GM12872 (cell line): ENCODE results near the gene DPYSL3.

Source experiments
- CTCF ChIP-seq: IDR thresholded peaks from 3 replicates; pipeline ENCODE4 v1.5.1; 2011; ENCODE audit warnings: low read depth, mild to moderate bottlenecking, low read length, moderate library complexity; ENCODE audit not compliant: insufficient read depth

DPYSL3 gene

GRCh38 chr5:147434049-147434448, 75.8 kb downstream of the DPYSL3 start:
- no peak for TF ChIP-seq CTCF

- no peak for TF ChIP-seq CTCF
These were observed 77.5 kb downstream of the DPYSL3 start for GRCh38 chr5:147432323-147432722.

- TF ChIP-seq CTCF = no peak
These were observed 78.3 kb downstream of the DPYSL3 start for GRCh38 chr5:147431586-147431985.

GRCh38 chr5:147430628-147431027, 79.2 kb downstream of the DPYSL3 start:
- TF ChIP-seq CTCF = no peak

GRCh38 chr5:147427521-147428401, 82.1 kb downstream of the DPYSL3 start:
- no peak for TF ChIP-seq CTCF

GRCh38 chr5:147426640-147427327, 83.1 kb downstream of the DPYSL3 start:
- no peak for TF ChIP-seq CTCF

GRCh38 chr5:147418613-147419012, 91.3 kb downstream of the DPYSL3 start:
- no peak for TF ChIP-seq CTCF
